ENCODE measurements around the gene RHBDL3. TPM values are rescaled to one million over a fixed set of nuclear protein-coding genes. Genes with fewer than 3 reads are reported as not detected.

The RHBDL3 gene
- total and polyA plus RNA-seq, 2 of the 8 experiments (the other 6 are each of a cell fraction or from before 2014, with no cell fraction given): 9.6 to 12.2 TPM

DNA sequence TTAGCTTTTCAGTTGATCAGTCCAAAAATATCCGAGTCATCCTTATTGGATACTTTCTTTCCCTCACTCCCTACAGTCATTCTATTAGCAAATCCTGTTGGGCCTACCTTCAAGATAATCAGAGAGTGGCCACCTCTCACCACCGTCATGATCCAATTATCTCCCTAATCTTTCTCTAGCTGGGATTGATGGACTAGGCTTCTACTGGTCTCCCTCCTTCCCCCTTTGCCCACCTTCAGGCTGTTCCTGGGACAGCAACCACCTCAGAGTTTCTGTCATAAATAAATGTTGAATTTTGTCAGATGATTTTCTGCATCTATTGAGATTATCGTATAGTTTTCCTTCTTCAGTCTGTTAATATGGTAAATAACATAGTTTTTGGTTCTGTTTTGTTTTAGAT is 16.2 kb upstream of the RHBDL3 start:
- Histone ChIP-seq H3K79me1 (ENCODE audit: low read depth, low read length) (no peaks in the 10 kb centered on the region), H4K5ac (ENCODE audit: insufficient read length, low read depth, low read length) (no peak overlapping the region), H4K20me1 (replicated peaks in 1 of 2; ENCODE audit: control insufficient read depth in 1 of 2, insufficient read depth in 2 of 2, low read length in 2 of 2) (no peaks in the 10 kb centered on the region), H3K14ac (ENCODE audit: insufficient read length) (no peak overlapping the region), H2BK5ac (ENCODE audit: low read depth, low read length) (no peak overlapping the region), H3K27ac (ENCODE audit: low read depth, low read length) (no peak overlapping the region), H3K9me3 (ENCODE audit: insufficient read depth in 2 of 2, low read depth in 1 of 2, low read length in 1 of 2) (no peaks in the 10 kb centered on the region), H2BK12ac (ENCODE audit: low read depth, low read length) (no peak overlapping the region), H3K36me3 (ENCODE audit: control insufficient read depth in 2 of 4, insufficient read depth in 4 of 4, low read length in 3 of 4) (no peaks in the 10 kb centered on the region), H3K4me3 (ENCODE audit: extremely low read depth in 1 of 4, insufficient read depth in 2 of 4, low read depth in 3 of 4, low read length in 4 of 4) (no peak overlapping the region), H2BK120ac (replicated peaks; ENCODE audit: low read depth, low read length) (no peak overlapping the region), H3K4me1 (replicated peaks in 1 of 4; ENCODE audit: control insufficient read depth in 3 of 4, insufficient read depth in 4 of 4, low read length in 3 of 4) (no peaks in the 10 kb centered on the region), H2BK15ac (ENCODE audit: low read length) (no peak overlapping the region), H3K9ac (replicated peaks in 1 of 4; ENCODE audit: extremely low read depth in 1 of 4, low read depth in 3 of 4, low read length in 3 of 4) (no peak overlapping the region), H3K56ac (replicated peaks; ENCODE audit: insufficient read length, low read depth, low read length) (no peak overlapping the region), H3K18ac (ENCODE audit: extremely low read depth, low read length) (no peak overlapping the region), H3K4me2 (ENCODE audit: insufficient read depth in 1 of 2, low read depth in 2 of 2, low read length in 2 of 2) (no peak overlapping the region), H2BK20ac (ENCODE audit: low read length) (no peak overlapping the region), H3K79me2 (ENCODE audit: control insufficient read depth in 1 of 2, insufficient read depth in 2 of 2, low read length in 2 of 2) (no peaks in the 10 kb centered on the region), H3K23ac (ENCODE audit: insufficient read length) (no peak overlapping the region), H4K8ac (ENCODE audit: extremely low read depth, insufficient read depth, low read length) (no peak overlapping the region), H2AFZ (ENCODE audit: low read length) (no peak overlapping the region), H3K4ac (replicated peaks; ENCODE audit: insufficient read length, low read depth, low read length) (no peak overlapping the region), H3K23me2 (ENCODE audit: low read depth, low read length) (no peaks in the 10 kb centered on the region), H2AK5ac (ENCODE audit: low read depth, low read length) (no peak overlapping the region), H4K91ac (replicated peaks; ENCODE audit: insufficient read length, low read length) (no peak overlapping the region), H3K27me3 (replicated peaks in 1 of 4; ENCODE audit: control insufficient read depth in 3 of 4, extremely low read depth in 1 of 4, insufficient read depth in 3 of 4, low read length in 3 of 4) (no peaks in the 10 kb centered on the region)
- ChIA-PET CTCF (ENCODE audit: partially characterized antibody) (interaction anchor here (1.1 to 5.4 kb wide), 4 partner anchors 8 to 247 kb away, joined by 3 to 50 read pairs (median 14); no protein-coding TSS in a partner anchor), POLR2A (ENCODE audit: partially characterized antibody) (interaction anchor here (0.5 to 1.3 kb wide), 3 partner anchors 9 to 21 kb away, joined by 3 read pairs; no protein-coding TSS in a partner anchor)
- FAIRE-seq (no peak), DNase-seq (ENCODE audit: low read depth in 1 of 2, low spot score in 2 of 2) (no peak)
- TF ChIP-seq CTCF (IDR thresholded peaks at IDR 0.05; ENCODE audit: control extremely low read depth in 1 of 3, insufficient read depth in 1 of 3, low read depth in 1 of 3, low read length in 3 of 3) (peak in 1 of 3 experiments; percentile 7; a peak in 1 of 4 replicates), EZH2 (IDR thresholded peaks at IDR 0.05; ENCODE audit: low read depth, low read length, severe bottlenecking) (no peak)
- WGBS, 2 experiments (ENCODE audit: extremely low coverage in 1 of 2, insufficient coverage in 1 of 2, insufficient read length in 1 of 2, insufficient replicate concordance in 2 of 2, low coverage in 1 of 2, low lambda C conversion rate in 2 of 2, missing lambda C conversion rate in 1 of 2): 86% methylated on average over 3 of the region's 3 CpGs; no CpG with 5 or more reads in 1 of the 2 experiments
